Transverse colon (tissue), 4 donors: Measurements from ENCODE around the gene ROPN1B. TPM values are rescaled to one million over a fixed set of nuclear protein-coding genes. Genes with fewer than 3 reads are reported as not detected.
"Not testable (repeated sequence)": the region's sequence is repeated elsewhere in the genome, so short reads cannot be mapped to it uniquely, and the experiment has no call there.

ENCODE experiments used
- DNase-seq: peaks from one replicate; pipeline ENCODE4 v3.0.0-alpha.2; 2019
- H3K27ac ChIP-seq, 4 donors: fragments of 200-600 bp; sonication (generic); 2 replicates each; pipeline ENCODE4 v1.5.1; 2016 to 2018; ENCODE audit warnings: inconsistent platforms in 4 of 4
- H3K27me3 ChIP-seq: fragments of 200-600 bp; sonication (generic); 2 replicates; pipeline ENCODE4 v1.5.1; 2017; ENCODE audit warnings: inconsistent platforms
- H3K36me3 ChIP-seq, 4 donors: fragments of 200-600 bp; sonication (generic); 2 replicates each; pipeline ENCODE4 v1.5.1; 2017 to 2019; ENCODE audit warnings: inconsistent platforms in 4 of 4
- H3K4me1 ChIP-seq, 4 donors: fragments of 200-600 bp; sonication (generic); 2 replicates each; pipeline ENCODE4 v1.5.1; 2017 to 2020; ENCODE audit warnings: inconsistent platforms in 4 of 4
- H3K4me3 ChIP-seq, 4 donors: fragments of 200-600 bp; sonication (generic); 1 replicate in 1 of 4; 2 replicates in 3 of 4; pipeline versions ENCODE4 v1.5.1 to v1.6.1; 2017 to 2019; ENCODE audit warnings: inconsistent platforms in 4 of 4
- H3K9me3 ChIP-seq, 2 donors: fragments of 200-600 bp; sonication (generic); 2 replicates each; pipeline ENCODE4 v1.5.1; 2017 to 2019; ENCODE audit warnings: inconsistent platforms in 2 of 2
- WGBS, 2 donors: methylation state at CpG; one replicate each; pipeline ENCODE4 v1.1.5; 2018; ENCODE audit warnings: low coverage in 1 of 2; 5-methylcytosine and 5-hydroxymethylcytosine counted together
- in situ Hi-C, 4 donors: fragments of 200-750 bp; cut with MboI; loops; one replicate each; pipeline versions ENCODE4 v1.15.0 to v1.15.1; 2017; ENCODE audit warnings: low sequenced_read_pairs in 3 of 4, low pct_ligation_motif_present in 1 of 4, low pct_unique_long_range_greater_than_20kb in 1 of 4
- intact Hi-C: fragments of 100-400 bp; cut with DNase I; formaldehyde crosslinking; loops from one replicate; pipeline ENCODE4 v1.15.1; 2023; ENCODE audit warnings: low total_unique reads
- total RNA-seq, 4 donors: library from RNA; depleted of rRNA; stranded (reverse); fragments of >200 nt; gene quantifications; one replicate each; pipeline ENCODE4 v1.1.0, GENCODE V29; 2016
- TF ChIP-seq, protein P1 (sequence below), 5 experiments: fragments of 200-600 bp in 3 of 5; fragments of 450-650 bp in 2 of 5; sonication (generic) in 3 of 5; IDR thresholded peaks; 1 replicate in 2 of 5; 2 replicates in 3 of 5; pipeline ENCODE4 v1.5.1; 2016 to 2017; ENCODE audit warnings: antibody characterized with exemption in 5 of 5, inconsistent platforms in 3 of 5, mild to moderate bottlenecking in 2 of 5, moderate library complexity in 1 of 5

The ROPN1B gene
- not detected for total RNA-seq

DNA sequence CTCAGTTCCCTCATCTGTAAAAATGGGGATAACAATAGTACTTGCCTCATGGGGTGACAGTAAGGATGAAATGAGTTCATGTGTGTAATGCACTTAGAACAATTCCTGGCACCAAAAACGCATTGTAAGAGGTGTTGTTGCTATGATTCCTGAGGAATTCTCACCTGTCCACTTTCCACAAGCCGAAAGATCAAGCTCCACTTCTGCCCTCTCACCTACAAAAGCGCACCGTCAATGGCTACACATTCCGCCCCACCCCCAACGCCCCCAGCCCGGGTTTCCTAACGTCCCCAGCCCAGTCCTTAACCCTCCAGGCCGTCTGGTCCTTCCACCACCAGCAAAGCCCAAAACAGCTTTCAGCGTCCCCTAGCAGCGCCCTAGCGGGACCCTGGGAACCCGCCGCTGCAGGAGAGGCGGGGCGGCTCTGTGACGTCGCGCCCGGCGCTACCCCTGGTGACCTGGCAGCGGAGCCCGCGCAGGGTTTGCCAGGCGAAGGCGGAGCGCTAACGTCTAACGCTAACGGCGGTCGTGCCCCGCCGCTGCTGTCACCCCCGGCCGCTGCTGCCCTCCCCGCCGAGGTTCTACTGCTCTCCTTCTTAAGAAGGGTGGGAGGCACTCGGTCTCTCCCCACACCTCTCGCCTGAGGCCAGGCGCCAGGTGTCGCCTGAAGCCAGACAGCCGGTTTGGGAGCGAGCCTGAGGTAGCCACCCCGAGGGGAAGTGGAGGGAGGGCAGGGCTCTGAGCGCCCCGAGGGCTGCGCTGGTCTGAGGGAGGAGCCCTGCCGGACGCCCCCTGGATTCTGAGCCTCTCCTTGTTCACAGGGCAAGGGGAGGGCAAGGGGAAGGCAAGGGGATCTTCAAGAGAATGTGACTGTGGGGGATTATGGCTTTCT is at the start of gene ROPN1B:
Gene ROPN1B (plus strand): TSS at position 478 of the 892 bp plus-strand sequence. CDS start 2,877 bp downstream, outside the sequence.
- H3K9me3 ChIP-seq, in situ Hi-C loops, H3K36me3 ChIP-seq, intact Hi-C loops, DNase-seq, H3K4me1 ChIP-seq, H3K27ac ChIP-seq, H3K4me3 ChIP-seq: not testable (repeated sequence)
- 3% methylated on average over 5 of the region's 50 CpGs; no CpG with 5 or more reads in 1 of the 2 donors for WGBS, 2 donors
- peaks cover 27% of the 10 kb centered on the region for H3K27me3 ChIP-seq

DNA sequence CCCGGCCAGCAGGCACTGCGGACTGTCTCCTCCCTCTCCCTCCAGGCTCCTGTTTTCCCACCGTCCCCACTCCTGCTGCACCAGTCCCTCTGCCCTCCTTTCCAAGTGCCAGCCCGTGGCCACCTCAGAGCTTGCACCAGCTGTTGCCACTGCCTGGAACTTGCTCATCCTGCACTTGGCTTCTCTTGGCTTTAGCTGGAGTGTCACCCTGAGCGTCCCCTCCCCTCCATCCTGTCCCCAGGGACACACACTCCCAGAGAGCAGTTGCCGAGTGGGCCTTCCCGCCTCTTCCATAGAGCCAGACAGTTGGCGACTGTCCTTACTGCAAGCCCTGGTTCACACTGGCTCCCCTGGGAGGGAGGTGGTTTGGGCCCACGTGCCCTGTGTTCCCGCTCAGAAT is 48.8 kb upstream of the ROPN1B start:
- H3K36me3 ChIP-seq, in situ Hi-C loops, intact Hi-C loops, H3K27ac ChIP-seq, H3K27me3 ChIP-seq, H3K4me1 ChIP-seq, H3K4me3 ChIP-seq, H3K9me3 ChIP-seq, DNase-seq: not testable (repeated sequence)
- WGBS, 2 donors: 81 to 83% methylated on average over 2 to 10 of the region's 10 CpGs

DNA sequence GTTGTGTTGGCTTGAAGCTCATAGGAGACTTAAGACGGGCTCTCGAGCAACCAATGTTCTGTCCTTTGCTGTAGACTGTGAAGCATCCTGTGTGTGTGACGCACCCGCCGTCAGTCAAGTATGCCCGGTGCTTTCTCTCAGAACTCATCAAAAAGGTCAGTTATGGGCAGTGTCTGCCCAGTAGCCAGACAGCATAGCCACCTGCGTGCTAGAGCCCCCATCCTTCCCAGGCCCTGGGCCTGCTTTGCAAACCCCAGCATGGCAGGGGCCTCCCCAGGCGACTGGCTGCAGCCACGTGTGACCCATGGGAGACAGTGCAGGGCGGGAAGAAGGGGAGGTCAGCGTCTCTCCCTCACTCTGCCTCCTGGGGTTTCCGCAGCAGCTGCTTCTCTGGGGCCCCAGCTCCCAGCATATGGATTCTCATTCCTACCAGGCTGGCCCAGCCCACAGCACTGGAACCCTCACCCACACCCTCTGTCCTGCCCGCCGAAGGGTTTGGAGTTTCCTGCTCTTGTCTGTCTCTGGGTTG is 48.2 kb upstream of the ROPN1B start:
- DNase-seq, H3K9me3 ChIP-seq, in situ Hi-C loops, H3K4me1 ChIP-seq, H3K36me3 ChIP-seq, H3K4me3 ChIP-seq, H3K27ac ChIP-seq, H3K27me3 ChIP-seq, intact Hi-C loops: not testable (repeated sequence)
- WGBS, 2 donors: 82 to 90% methylated on average over 2 to 14 of the region's 14 CpGs

DNA sequence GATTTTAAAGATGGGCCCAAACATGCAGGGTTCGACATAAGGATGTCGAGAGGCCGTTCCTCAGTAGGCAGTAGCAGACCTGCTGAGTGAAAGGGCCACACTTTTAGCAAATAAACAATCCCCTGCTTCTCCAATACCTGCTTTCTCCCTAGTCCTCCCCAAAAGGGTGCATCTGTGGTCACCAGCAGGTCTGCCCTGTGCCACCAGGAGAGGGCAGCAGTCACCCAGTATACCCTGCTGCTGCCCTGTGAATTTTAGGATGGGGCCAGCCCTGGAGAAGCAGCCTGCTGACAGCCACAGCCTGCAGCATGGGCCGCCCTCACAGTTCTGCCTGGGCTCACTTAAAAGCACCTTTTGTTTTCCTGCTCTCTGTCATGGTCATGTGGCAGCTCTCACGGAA is 47.3 kb upstream of the ROPN1B start:
- H3K4me3 ChIP-seq, H3K27ac ChIP-seq, in situ Hi-C loops, H3K4me1 ChIP-seq, H3K9me3 ChIP-seq, H3K27me3 ChIP-seq, H3K36me3 ChIP-seq, intact Hi-C loops: not testable (repeated sequence)
- 33 to 59% methylated on average over 1 to 5 of the region's 5 CpGs for WGBS, 2 donors
- DNase-seq: peak; percentile 44
- TF ChIP-seq, protein P1, sequence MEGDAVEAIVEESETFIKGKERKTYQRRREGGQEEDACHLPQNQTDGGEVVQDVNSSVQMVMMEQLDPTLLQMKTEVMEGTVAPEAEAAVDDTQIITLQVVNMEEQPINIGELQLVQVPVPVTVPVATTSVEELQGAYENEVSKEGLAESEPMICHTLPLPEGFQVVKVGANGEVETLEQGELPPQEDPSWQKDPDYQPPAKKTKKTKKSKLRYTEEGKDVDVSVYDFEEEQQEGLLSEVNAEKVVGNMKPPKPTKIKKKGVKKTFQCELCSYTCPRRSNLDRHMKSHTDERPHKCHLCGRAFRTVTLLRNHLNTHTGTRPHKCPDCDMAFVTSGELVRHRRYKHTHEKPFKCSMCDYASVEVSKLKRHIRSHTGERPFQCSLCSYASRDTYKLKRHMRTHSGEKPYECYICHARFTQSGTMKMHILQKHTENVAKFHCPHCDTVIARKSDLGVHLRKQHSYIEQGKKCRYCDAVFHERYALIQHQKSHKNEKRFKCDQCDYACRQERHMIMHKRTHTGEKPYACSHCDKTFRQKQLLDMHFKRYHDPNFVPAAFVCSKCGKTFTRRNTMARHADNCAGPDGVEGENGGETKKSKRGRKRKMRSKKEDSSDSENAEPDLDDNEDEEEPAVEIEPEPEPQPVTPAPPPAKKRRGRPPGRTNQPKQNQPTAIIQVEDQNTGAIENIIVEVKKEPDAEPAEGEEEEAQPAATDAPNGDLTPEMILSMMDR (IDR thresholded peaks at IDR 0.05): peak; percentile 43 to 64 (median 57)

GRCh38 chr3:125923324-125924115 is 45.5 kb upstream of the ROPN1B start:
- H3K4me1 ChIP-seq, H3K27ac ChIP-seq, intact Hi-C loops, H3K4me3 ChIP-seq, H3K9me3 ChIP-seq, DNase-seq, H3K36me3 ChIP-seq, H3K27me3 ChIP-seq, in situ Hi-C loops: not testable (repeated sequence)
- WGBS, 2 donors: 95% methylated on average over 13 of the region's 16 CpGs; no CpG with 5 or more reads in 1 of the 2 donors

- in situ Hi-C loops, H3K27me3 ChIP-seq, H3K4me1 ChIP-seq, H3K9me3 ChIP-seq, DNase-seq, H3K27ac ChIP-seq, intact Hi-C loops, H3K36me3 ChIP-seq, H3K4me3 ChIP-seq: not testable (repeated sequence)
- WGBS, 2 donors: 84% methylated on average over 9 of the region's 9 CpGs; no CpG with 5 or more reads in 1 of the 2 donors
Observed at GRCh38 chr3:125924276-125924675, 44.7 kb upstream of the ROPN1B start.

GRCh38 chr3:125925727-125926126 is 43.3 kb upstream of the ROPN1B start:
- H3K4me3 ChIP-seq, in situ Hi-C loops, H3K9me3 ChIP-seq, intact Hi-C loops, DNase-seq, H3K36me3 ChIP-seq, H3K27ac ChIP-seq, H3K4me1 ChIP-seq, H3K27me3 ChIP-seq: not testable (repeated sequence)
- WGBS, 2 donors: 92% methylated on average over 12 of the region's 13 CpGs; no CpG with 5 or more reads in 1 of the 2 donors
